IMR-90 (cell line): ENCODE data around the gene NTNG2. TPM values are rescaled to one million over a fixed set of nuclear protein-coding genes. Genes with fewer than 3 reads are reported as not detected.

Source experiments
- ATAC-seq: fragments of 200-7000 bp; cut with Tn5 transposase; 2 replicates; pipeline ENCODE4 v1.9.1; 2020; ENCODE audit warnings: low read depth, mild to moderate bottlenecking, moderate library complexity
- BruUV-seq: library from RNA; stranded (reverse); fragments of 400-500 nt; replicated peaks from 2 replicates; lab custom pipeline; 2021; lab: Mats Ljungman, UMichigan
- CTCF ChIA-PET: fragments of 300-600 bp; formaldehyde crosslinking; extraction: SDS; loops from one replicate; lab custom pipeline; 2021; ENCODE audit warnings: antibody characterized with exemption; lab: Yijun Ruan, JAX
- POLR2A ChIA-PET: fragments of 300-600 bp; sonication (Branson Sonifier 250); formaldehyde crosslinking; loops from one replicate; lab custom pipeline; 2022; ENCODE audit warnings: antibody characterized with exemption; ENCODE audit not compliant: unreplicated experiment; lab: Charles Lee
- DNase-seq: peaks from one replicate; pipeline ENCODE4 v3.0.0; 2013
- H2AFZ ChIP-seq: replicated peaks from 2 replicates; pipeline ENCODE3; 2013; ENCODE audit warnings: low read length, mild to moderate bottlenecking; ENCODE audit not compliant: poor library complexity
- H2AK5ac ChIP-seq: 2 replicates; pipeline ENCODE4 v1.6.1; 2013; ENCODE audit warnings: low read depth, low read length, inconsistent platforms
- H2AK9ac ChIP-seq: replicated peaks from 2 replicates; pipeline ENCODE3; 2013; ENCODE audit warnings: mild to moderate bottlenecking, low read depth, low read length, moderate library complexity; ENCODE audit not compliant: poor library complexity
- H2BK120ac ChIP-seq: 2 replicates; pipeline ENCODE4 v1.6.1; 2013; ENCODE audit warnings: low read depth, low read length, inconsistent platforms
- H2BK15ac ChIP-seq: 3 replicates; pipeline ENCODE4 v1.6.1; 2013; ENCODE audit warnings: low read depth, low read length, inconsistent platforms
- H2BK20ac ChIP-seq: 2 replicates; pipeline ENCODE4 v1.6.1; 2013; ENCODE audit warnings: low read depth, mild to moderate bottlenecking, inconsistent platforms, low read length, moderate library complexity
- H2BK5ac ChIP-seq: 2 replicates; pipeline ENCODE4 v1.6.1; 2013; ENCODE audit warnings: mild to moderate bottlenecking, low read depth, low read length, inconsistent platforms; ENCODE audit not compliant: poor library complexity, severe bottlenecking
- H3K14ac ChIP-seq: replicated peaks from 2 replicates; pipeline ENCODE4 v1.6.1; 2013; ENCODE audit warnings: low read depth, low read length, inconsistent platforms
- H3K18ac ChIP-seq: 2 replicates; pipeline ENCODE4 v1.6.1; 2013; ENCODE audit warnings: low read depth, low read length, control low read depth
- H3K23ac ChIP-seq: 2 replicates; pipeline ENCODE4 v1.6.1; 2013; ENCODE audit warnings: low read depth, low read length, inconsistent platforms
- H3K27ac ChIP-seq: 2 replicates; pipeline ENCODE4 v1.5.1; 2013; ENCODE audit warnings: mild to moderate bottlenecking, control low read depth, low read length; ENCODE audit not compliant: insufficient read depth
- H3K27me3 ChIP-seq: 2 replicates; pipeline ENCODE4 v1.6.1; 2013; ENCODE audit warnings: low read length; ENCODE audit not compliant: control insufficient read depth, insufficient read depth
- H3K36me3 ChIP-seq: 2 replicates; pipeline ENCODE4 v1.6.1; 2013; ENCODE audit warnings: low read length, mixed read lengths; ENCODE audit not compliant: control insufficient read depth, insufficient read depth
- H3K4ac ChIP-seq: 2 replicates; pipeline ENCODE4 v1.6.1; 2013; ENCODE audit warnings: low read depth, low read length, inconsistent platforms
- H3K4me1 ChIP-seq: 2 replicates; pipeline ENCODE4 v1.6.1; 2013; ENCODE audit warnings: low read length, mixed read lengths; ENCODE audit not compliant: control insufficient read depth, insufficient read depth
- H3K4me2 ChIP-seq: 2 replicates; pipeline ENCODE4 v1.6.1; 2013; ENCODE audit warnings: low read depth, mild to moderate bottlenecking, control low read depth, low read length, moderate library complexity
- H3K4me3 ChIP-seq: 2 replicates; pipeline ENCODE4 v1.5.1; 2013; ENCODE audit warnings: low read depth, mild to moderate bottlenecking, control low read depth, low read length, moderate library complexity; ENCODE audit not compliant: insufficient read depth
- H3K56ac ChIP-seq: 2 replicates; pipeline ENCODE4 v1.6.1; 2013; ENCODE audit warnings: low read length, inconsistent platforms; ENCODE audit not compliant: insufficient read depth; ENCODE audit errors: extremely low read depth
- H3K79me1 ChIP-seq, 2 experiments: 2 replicates each; pipeline ENCODE4 v1.6.1; 2013; ENCODE audit warnings: low read length in 2 of 2, inconsistent platforms in 1 of 2, low read depth in 1 of 2
- H3K9ac ChIP-seq: 2 replicates; pipeline ENCODE4 v1.6.1; 2013; ENCODE audit warnings: low read depth, low read length, control low read depth
- H3K9me1 ChIP-seq: 2 replicates; pipeline ENCODE4 v1.6.1; 2013; ENCODE audit warnings: low read length, inconsistent platforms; ENCODE audit not compliant: insufficient read depth
- H3K9me3 ChIP-seq: 2 replicates; pipeline ENCODE4 v1.6.1; 2013; ENCODE audit warnings: low read length; ENCODE audit not compliant: control insufficient read depth, insufficient read depth
- H4K20me1 ChIP-seq: 2 replicates; pipeline ENCODE4 v1.6.1; 2013; ENCODE audit warnings: low read length, inconsistent platforms; ENCODE audit not compliant: insufficient read depth
- H4K5ac ChIP-seq: 2 replicates; pipeline ENCODE4 v1.6.1; 2013; ENCODE audit warnings: mild to moderate bottlenecking, low read depth, low read length, control low read depth
- H4K8ac ChIP-seq, 2 experiments: 2 replicates each; pipeline ENCODE4 v1.6.1; 2013; ENCODE audit warnings: low read depth in 2 of 2, low read length in 2 of 2, control low read depth in 1 of 2, inconsistent platforms in 1 of 2
- H4K91ac ChIP-seq: 2 replicates; pipeline ENCODE4 v1.6.1; 2013; ENCODE audit warnings: low read depth, low read length, inconsistent platforms; ENCODE audit not compliant: insufficient read depth
- BHLHE40 ChIP-seq: fragments of 150-350 bp; IDR thresholded peaks from 2 replicates; pipeline ENCODE4 v1.6.1; 2016; ENCODE audit warnings: mild to moderate bottlenecking, low read depth, low read length
- CEBPB ChIP-seq: IDR thresholded peaks from 2 replicates; pipeline ENCODE4 v1.6.1; 2012; ENCODE audit warnings: low read depth, low read length, improper control_type of control experiment
- CHD1 ChIP-seq: IDR thresholded peaks from 2 replicates; pipeline ENCODE4 v1.6.1; 2012; ENCODE audit warnings: low read depth, low read length, improper control_type of control experiment
- CTCF ChIP-seq: conservative IDR thresholded peaks from 2 replicates; pipeline ENCODE4 v1.5.1; 2012; ENCODE audit warnings: mild to moderate bottlenecking, low read depth, low read length, improper control_type of control experiment
- ELK1 ChIP-seq: fragments of 150-350 bp; IDR thresholded peaks from 2 replicates; pipeline ENCODE4 v1.6.1; 2016; ENCODE audit warnings: low read depth, mild to moderate bottlenecking, low read length, moderate library complexity, borderline replicate concordance
- FOS ChIP-seq: fragments of 150-350 bp; IDR thresholded peaks from 2 replicates; pipeline ENCODE4 v1.6.1; 2016; ENCODE audit warnings: low read depth, low read length
- MAFK ChIP-seq: IDR thresholded peaks from 2 replicates; pipeline ENCODE4 v1.6.1; 2012; ENCODE audit warnings: low read depth, low read length, improper control_type of control experiment
- MAZ ChIP-seq: IDR thresholded peaks from 2 replicates; pipeline ENCODE4 v1.6.1; 2012; ENCODE audit warnings: low read depth, mild to moderate bottlenecking, low read length, improper control_type of control experiment, moderate library complexity, borderline replicate concordance
- MXI1 ChIP-seq: IDR thresholded peaks from 2 replicates; pipeline ENCODE4 v1.6.1; 2012; ENCODE audit warnings: low read depth, mild to moderate bottlenecking, low read length, moderate library complexity, borderline replicate concordance
- NFE2L2 ChIP-seq: fragments of 150-350 bp; IDR thresholded peaks from 2 replicates; pipeline ENCODE4 v1.6.1; 2016; ENCODE audit warnings: low read depth, mild to moderate bottlenecking, low read length
- POLR2A ChIP-seq: IDR thresholded peaks from 2 replicates; pipeline ENCODE4 v1.6.1; 2012; ENCODE audit warnings: mild to moderate bottlenecking, low read depth, low read length
- RAD21 ChIP-seq: IDR thresholded peaks from 2 replicates; pipeline ENCODE4 v1.6.1; 2012; ENCODE audit warnings: low read length, improper control_type of control experiment
- RCOR1 ChIP-seq: IDR thresholded peaks from 2 replicates; pipeline ENCODE4 v1.6.1; 2012; ENCODE audit warnings: mild to moderate bottlenecking, low read length, improper control_type of control experiment; ENCODE audit not compliant: insufficient replicate concordance
- RFX5 ChIP-seq: IDR thresholded peaks from 2 replicates; pipeline ENCODE4 v1.8.0; 2012; ENCODE audit warnings: low read depth, mild to moderate bottlenecking, low read length, moderate library complexity
- SMC3 ChIP-seq: fragments of 150-350 bp; IDR thresholded peaks from 2 replicates; pipeline ENCODE4 v1.6.1; 2016; ENCODE audit warnings: low read depth, mild to moderate bottlenecking, antibody characterized with exemption, low read length, moderate library complexity
- USF2 ChIP-seq: fragments of 150-350 bp; IDR thresholded peaks from 2 replicates; pipeline ENCODE4 v1.6.1; 2017; ENCODE audit warnings: mild to moderate bottlenecking, antibody characterized with exemption, low read length, low read depth
- WGBS, 2 experiments: methylation state at CpG; one replicate each; pipeline versions ENCODE4 v1.1.5 to v1.1.7; 2013; ENCODE audit warnings: missing lambda C conversion rate in 2 of 2; ENCODE audit not compliant: insufficient read length in 1 of 2; ENCODE audit errors: extremely low coverage in 2 of 2; 5-methylcytosine and 5-hydroxymethylcytosine counted together
- dilution Hi-C: fragments of 300-500 bp; cut with HindIII; formaldehyde crosslinking; loops from one replicate; pipeline ENCODE4 v1.14.3; 2018; ENCODE audit warnings: low sequenced_read_pairs; ENCODE audit not compliant: unreplicated experiment
- in situ Hi-C: fragments of 300-500 bp; cut with MboI; formaldehyde crosslinking; loops from 3 replicates; pipeline ENCODE4 v1.14.3; 2019; ENCODE audit warnings: low sequenced_read_pairs, inconsistent platforms, mixed read lengths
- intact Hi-C: fragments of 100-400 bp; cut with micrococcal nuclease; formaldehyde crosslinking; loops from 2 replicates; pipeline ENCODE4 v1.10.0; 2022
- polyA plus RNA-seq, 3 experiments: library from polyadenylated mRNA; depleted of rRNA; stranded (reverse); fragments of >200 nt; gene quantifications; 2 replicates each; pipeline ENCODE4 v1.2.3, GENCODE V29; 2012; ENCODE audit warnings: low replicate concordance in 1 of 3
- total RNA-seq: library from RNA; depleted of rRNA; stranded (reverse); fragments of >200 nt; gene quantifications from 2 replicates; pipeline ENCODE4 v1.2.3, GENCODE V29; 2012

Gene NTNG2
- total and polyA plus RNA-seq, 2 of the 4 experiments (the other 2 are of a cell fraction) = 0.54 to 0.84 TPM

- H2BK5ac ChIP-seq = no peak overlapping the region
These were observed 40.8 kb upstream of the NTNG2 start for GRCh38 chr9:132121021-132121420.

More at GRCh38 chr9:132121021-132121420, 40.8 kb upstream of the NTNG2 start:
- CTCF ChIA-PET = interaction anchor here (0.6 kb wide), 1 partner anchor 89 kb away, joined by 3 read pairs; no protein-coding TSS in a partner anchor
- Histone ChIP-seq H3K9me3 (peaks cover 2% of the 10 kb centered on the region; the same call in 1 of the 2 replicates), H4K8ac (no peak overlapping the region), H3K14ac (no peak overlapping the region), H3K36me3 (no peaks in the 10 kb centered on the region), H3K9ac (no peak overlapping the region), H2BK15ac (no peak overlapping the region), H2BK120ac (no peak overlapping the region), H3K56ac (no peak overlapping the region), H3K4me2 (no peak overlapping the region), H3K23ac (no peak overlapping the region), H3K18ac (no peak overlapping the region), H3K4me3 (no peak overlapping the region), H2BK20ac (no peak overlapping the region), H4K5ac (no peak overlapping the region), H4K91ac (no peak overlapping the region), H3K4ac (no peak overlapping the region), H4K20me1 (no peaks in the 10 kb centered on the region; the same call in 1 of the 2 replicates), H2AK5ac (no peak overlapping the region), H2AK9ac (no peak overlapping the region), H3K79me1 (no peaks in the 10 kb centered on the region), H3K4me1 (no peaks in the 10 kb centered on the region), H3K9me1 (no peaks in the 10 kb centered on the region), H2AFZ (no peak overlapping the region), H3K27me3 (peaks cover 62% of the 10 kb centered on the region), H3K27ac (no peak overlapping the region)
- intact Hi-C loops = no loop called here
- no TSS peak for BruUV-seq
- no CpG with 5 or more reads among the region's 2 CpGs for WGBS, 2 experiments
- in situ Hi-C loops = no loop called here
- dilution Hi-C loops = no loop called here
- ATAC-seq = no peak
- no peak for DNase-seq
- TF ChIP-seq USF2 (no peak), MAFK (no peak), CHD1 (no peak), BHLHE40 (no peak), POLR2A (no peak), MAZ (no peak), RAD21 (no peak), SMC3 (no peak), FOS (no peak), RFX5 (no peak), NFE2L2 (no peak), CTCF (no peak), CEBPB (no peak), RCOR1 (no peak), ELK1 (no peak), MXI1 (no peak)
- POLR2A ChIA-PET = no interaction called here
